Activated CD8-positive, alpha-beta memory T cell treated with anti-CD3 and anti-CD28 coated beads for 24 hours (primary cell): ENCODE data around the gene ZC2HC1B.
A peak's percentile ranks its signal among the peaks of the same experiment; 100 is the strongest.

Experiments
- DNase-seq: peaks from one replicate; pipeline ENCODE4 v3.0.0-alpha.2; 2020

Gene ZC2HC1B

GRCh38 chr6:143936347-143936746, 72.1 kb downstream of the ZC2HC1B start:
- DNase-seq = no peak

GRCh38 chr6:143936778-143937667, 72.7 kb downstream of the ZC2HC1B start:
- DNase-seq = no peak

GRCh38 chr6:143937668-143937970, 73.3 kb downstream of the ZC2HC1B start:
- DNase-seq = no peak

GRCh38 chr6:143939364-143939763, 75.1 kb downstream of the ZC2HC1B start:
- no peak for DNase-seq

DNA sequence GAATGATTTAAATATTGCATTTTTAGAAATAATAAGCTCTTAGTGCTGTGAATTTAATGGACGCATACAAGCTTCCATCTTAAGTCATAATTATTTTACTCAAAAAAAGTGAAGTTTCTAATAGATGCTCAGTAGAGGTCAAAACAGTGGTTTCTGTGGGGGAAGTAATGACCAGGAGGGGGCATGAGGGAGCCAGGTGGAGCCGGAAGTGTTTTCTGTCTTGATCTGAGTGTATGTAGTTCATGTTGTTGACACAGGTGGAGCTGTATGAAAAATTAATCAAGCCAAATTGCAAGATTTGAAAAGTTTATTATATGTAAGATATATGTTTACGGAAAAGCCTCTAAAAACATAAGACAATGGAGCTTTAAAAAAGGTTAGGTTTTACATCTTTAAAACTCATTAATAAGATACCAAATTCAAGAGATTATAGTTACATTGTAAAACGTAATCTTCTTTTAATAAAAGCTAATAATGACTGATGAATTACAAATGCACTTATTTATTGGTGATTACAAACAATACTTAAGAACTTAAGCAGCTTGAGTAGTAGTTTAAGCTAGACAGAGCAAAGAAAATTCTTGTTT, 75.8 kb downstream of the ZC2HC1B start:
- DNase-seq = peak; percentile 68

DNA sequence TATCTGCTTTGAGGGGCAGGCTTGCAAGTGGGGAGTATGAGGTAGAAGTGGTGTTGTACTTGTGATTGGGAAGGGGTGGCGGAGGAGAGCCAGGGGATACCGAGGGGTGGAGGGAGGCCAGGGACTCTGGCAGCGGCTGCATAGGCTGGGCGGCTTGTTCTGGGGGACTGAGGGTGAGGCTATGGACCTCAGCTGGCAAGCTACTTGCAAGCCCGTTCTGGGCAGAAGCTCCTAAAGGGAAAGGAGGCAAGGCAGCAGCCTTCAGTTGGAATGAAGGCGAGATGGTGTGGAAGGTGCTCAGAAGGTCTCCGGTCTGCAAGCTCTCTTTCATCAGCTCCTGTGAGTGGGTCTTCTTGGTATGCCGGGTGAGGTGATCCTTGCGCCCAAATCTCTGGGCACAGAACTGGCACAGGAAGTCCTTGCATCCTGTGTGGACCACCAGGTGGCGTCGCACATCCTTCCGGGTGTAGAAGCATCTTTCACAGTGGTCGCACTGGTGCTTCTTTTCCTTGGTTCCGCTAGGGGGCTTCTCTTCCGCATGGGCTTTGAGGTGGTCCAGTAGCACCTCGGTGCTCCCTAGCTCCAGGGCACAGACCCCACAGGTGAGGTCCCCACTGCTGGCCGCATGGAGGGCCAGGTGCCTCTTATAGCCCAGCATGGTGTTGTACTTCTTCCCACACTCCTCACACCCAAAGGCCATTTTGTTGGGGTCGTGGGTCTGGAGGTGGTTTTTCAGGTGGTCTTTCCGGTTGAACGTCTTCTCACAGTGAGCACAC, 77.8 kb downstream of the ZC2HC1B start:
- DNase-seq = peak; percentile 80

DNA sequence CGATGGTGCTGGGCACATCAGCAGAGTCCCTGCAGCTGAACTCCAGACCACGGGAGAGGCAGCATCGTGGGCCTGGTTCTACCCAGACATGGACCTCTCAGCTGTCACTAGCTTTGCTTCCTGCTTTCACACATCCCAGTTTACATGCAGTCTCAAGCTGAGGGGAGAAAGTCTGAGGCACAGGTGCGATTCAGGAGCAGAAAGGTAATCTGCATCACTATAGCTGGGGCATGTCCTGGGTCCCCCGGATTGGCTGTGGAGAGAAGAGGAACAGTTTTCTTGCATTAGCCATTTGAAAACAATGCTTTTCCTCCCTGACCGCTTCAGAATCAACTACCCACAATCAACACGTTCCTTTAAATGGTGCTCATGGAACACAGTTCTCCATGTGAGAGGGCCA, 83.9 kb downstream of the ZC2HC1B start:
- DNase-seq = no peak

DNA sequence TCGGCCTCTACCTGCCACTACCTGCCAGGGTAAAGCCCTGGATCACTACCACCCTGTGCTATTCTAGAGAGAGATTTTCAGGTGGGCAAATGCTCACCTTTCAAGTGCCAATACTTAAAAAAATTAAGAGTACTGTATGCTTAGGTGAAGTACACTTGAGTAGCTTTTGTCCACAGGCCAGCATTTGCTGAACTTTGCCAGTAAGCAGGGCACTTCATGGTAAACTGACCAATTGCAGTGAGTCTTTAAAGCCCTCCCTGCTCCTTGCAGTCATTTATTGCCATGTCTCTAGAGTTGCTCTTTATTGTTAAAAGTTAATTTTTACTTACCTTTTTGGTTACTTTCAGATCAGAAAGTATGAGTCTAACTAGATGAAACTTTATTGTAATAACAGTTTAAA, 85.3 kb downstream of the ZC2HC1B start:
- DNase-seq = no peak

- no peak for DNase-seq
Observed at GRCh38 chr6:143949962-143950361, 85.7 kb downstream of the ZC2HC1B start.

GRCh38 chr6:143950875-143951274, 86.6 kb downstream of the ZC2HC1B start:
- no peak for DNase-seq

DNA sequence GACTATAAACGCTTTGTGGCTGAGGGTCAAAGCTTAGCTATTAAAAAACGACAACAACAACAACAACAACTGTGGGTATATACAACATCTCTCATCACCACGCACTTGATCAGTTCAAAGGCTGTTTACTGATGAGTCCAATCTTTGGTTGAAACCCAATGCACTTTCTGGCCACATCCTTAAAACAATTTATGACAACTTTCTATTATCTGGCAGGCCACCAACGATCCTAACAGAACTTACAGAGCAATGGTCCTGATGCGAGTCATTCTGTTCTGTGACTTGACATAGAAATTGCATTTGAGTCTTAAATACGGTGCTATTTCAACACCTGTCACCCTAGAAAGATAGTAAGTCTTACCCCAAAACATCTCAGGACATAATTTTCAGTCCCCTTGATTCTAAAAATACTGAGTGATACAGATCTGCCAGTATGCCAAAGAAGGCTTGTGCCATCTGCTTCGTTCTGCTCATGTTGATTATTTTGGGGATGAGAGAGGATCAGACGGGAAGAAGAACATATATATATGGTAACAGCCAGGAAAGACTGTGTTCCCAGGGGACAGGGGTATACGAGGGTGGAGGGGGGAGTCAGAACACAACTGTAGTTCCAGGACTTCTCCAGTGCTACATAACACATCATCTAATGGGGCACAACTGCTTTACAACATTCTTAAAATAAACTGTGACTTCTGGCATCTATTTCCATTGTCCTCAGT, 87.9 kb downstream of the ZC2HC1B start:
- no peak for DNase-seq

DNA sequence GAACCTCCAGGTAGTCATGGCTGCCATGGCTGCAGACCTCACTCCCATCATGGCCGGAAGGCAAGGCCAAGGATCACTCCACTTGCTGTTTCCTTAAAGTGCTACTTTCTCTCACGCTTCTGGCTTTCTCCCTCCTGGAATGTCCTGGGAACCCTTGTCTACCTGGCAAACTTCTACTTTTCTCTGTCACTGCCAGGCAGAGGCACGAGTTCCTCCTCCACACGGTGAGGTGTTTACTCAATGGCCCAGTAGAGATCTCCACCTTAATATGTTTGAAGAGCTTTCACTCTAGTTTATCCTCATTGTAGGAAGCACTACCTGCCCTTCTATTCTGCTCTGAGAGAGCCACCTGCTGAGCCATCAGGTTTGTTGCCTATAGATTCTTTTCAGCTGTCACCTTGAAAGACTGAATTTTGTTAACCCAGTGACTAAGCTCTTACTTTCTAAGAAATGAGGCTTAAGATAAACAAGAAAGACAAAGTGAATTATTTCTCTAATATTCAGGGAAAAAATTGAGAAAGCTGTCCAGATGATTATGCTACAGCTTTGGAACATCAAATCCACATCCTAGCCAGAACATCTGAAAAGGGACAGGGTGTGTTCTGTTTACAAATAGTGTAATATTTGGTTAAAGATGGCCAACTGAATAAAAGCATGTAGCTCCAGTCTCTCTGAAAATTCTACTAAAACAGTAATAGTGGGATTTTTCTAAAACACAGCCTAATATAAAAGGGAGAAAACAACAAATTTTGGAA, 88.8 kb downstream of the ZC2HC1B start:
- DNase-seq = no peak

DNA sequence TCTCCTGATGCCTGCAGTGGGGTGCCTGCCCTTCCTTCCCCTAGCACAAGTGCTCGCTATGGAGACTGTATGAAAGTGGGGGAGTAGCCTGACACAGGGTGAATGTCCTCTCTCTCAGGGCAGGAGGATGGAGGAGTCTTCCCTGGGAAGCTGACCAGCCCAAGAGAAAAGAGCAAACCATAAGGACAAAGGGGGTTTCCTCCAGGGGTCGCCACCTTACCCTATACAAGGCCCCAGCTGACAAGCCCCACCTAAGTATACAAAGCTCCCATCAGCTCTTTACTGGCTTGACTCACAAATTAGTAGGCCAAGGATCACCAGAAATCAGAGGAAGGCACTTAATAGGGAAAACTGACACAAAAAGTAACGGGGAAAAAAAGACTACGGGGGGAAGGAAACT, 89.6 kb downstream of the ZC2HC1B start:
- DNase-seq = no peak

DNA sequence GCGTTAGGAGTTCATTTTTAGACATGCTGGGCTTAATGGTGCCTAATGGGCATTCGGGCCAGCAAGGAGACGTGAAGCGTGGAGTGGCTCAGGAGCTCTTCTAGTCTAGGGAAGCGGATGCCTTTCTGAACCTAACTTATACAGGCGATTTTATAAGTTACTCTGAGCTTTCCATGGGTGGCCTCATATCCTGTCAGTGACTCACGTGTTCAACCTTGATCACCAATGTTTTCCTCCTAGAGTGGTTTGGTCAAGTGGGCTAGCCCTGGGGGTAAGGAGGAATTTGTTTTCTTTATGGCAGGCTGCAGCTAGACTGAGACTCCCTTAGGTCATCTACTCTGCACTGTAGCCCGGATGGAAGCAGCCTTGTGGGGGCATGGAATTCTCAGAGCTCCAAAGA, 91.7 kb downstream of the ZC2HC1B start:
- DNase-seq = no peak

GRCh38 chr6:143957679-143958274, 93.5 kb downstream of the ZC2HC1B start:
- DNase-seq = no peak

GRCh38 chr6:143958839-143959399, 94.6 kb downstream of the ZC2HC1B start:
- no peak for DNase-seq

DNA sequence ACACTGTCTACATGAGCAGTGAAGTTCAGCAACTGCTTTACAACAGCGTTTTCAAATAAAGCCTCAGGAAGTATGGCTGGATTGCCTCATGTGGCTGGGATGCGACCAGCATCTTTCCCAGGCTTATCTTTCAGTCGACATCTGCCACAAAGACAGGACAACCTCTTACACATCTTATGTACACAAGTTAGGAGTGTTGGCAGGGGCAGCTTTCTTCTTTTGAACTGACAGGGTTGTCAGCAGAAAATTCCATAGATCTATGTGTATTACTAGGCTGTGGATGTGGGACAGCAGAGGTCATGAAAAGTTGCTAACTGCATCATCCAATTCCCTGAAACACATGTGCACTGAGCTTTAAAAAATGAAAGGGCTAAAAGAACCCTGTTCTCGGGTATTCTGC, 95.7 kb downstream of the ZC2HC1B start:
- no peak for DNase-seq

DNA sequence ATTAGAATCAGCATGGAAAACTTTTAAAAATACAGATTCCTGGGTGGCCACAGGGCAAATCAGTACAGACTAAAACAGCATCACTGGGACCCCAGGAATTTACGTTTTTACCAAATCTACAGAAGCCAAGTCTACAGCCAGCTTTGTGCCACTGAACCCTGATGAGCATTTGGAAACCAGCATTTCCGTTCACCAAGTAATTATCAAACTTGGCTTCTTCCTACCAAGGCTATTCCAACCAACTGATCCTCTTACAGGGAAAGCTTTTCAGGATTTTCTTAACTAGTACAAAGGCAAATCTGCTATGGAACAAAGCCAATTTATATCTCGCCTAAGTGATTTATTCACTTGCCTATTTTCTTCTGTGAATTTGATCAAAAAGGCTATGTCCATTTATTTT, 96.8 kb downstream of the ZC2HC1B start:
- DNase-seq = no peak

DNA sequence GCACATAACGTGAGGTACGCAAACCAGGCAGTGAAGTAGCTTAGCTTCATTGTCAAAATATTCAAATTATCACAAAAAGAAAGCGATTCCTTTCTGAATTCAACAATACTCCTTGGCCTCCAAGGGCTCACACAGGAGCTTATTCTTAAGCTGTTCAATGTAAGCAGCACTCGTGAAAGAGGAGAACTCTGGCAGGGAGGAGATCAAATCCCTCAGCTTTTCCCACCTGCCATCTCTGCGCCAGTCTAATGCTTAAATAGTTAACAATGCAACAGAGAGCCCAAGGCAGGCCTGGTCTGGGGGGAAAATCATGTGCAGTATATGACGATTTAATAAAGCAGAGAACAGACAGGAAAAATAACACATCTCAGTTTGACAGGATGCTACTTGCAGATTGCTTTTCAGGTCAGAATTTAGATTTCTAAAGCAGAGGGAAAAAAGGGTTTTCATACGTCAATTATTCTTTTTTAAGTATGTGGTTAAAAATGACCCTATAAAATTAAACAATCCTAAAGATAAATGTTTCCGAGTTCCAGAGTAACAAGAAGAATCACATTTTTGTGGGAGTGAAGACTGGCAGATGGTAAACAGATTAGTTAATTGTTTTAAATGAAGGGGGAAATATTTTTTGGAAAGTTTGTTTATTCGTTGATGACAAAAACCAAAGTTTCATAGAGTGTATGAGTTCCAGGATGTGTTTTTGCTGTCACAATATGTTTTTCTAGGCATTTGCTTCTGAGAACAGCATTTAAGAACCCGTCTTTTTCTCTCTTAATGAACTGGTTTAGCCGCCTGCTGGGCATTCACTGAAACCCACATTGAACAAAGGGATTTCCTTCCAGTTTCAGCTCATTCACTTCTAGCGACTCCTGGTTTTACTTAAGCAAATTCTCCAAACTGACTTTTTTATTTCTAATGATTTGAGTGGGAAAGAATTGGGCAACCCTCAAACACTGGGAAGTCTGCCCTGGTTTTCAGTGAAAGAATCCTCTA, 97.9 kb downstream of the ZC2HC1B start:
- no peak for DNase-seq

DNA sequence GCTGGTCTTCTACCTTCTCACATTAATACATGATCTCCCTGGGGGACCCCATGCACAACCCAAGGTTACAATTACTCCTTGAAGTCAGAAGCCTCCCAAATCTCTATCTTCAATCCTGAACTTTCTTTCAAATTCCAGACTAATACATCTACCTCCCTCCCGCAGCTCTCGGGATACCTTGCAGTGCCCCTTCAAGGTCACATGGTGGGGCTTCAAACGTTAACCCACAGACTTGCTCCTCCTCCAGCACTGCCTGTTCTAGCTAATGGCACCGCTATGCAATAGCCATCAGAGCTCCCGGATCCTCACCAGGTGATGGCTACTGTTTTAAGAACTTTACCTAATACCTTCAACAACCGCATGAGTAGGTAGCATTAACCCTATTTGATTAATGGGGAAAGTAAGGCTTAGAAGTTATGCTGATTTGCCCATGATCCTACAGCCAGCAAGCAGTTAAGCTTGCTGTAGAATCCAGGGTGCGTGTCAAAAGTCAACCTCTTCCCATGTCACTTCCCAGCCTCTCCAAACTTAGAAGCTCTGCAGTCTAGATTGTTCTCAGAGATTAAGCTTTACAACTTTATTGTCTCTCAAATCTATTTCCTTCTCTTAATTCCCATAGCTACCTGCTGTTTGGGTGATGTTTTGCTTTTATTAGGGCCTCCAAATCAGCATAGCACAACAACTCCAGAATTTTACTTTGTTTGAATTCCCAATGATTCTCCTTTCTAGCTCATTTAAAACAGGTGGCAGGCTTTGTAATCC, 99.1 kb downstream of the ZC2HC1B start:
- no peak for DNase-seq
